GM10248 (cell line): ENCODE results near the gene ZFYVE26.
"Not testable (repeated sequence)": the region's sequence is repeated elsewhere in the genome, so short reads cannot be mapped to it uniquely, and the experiment has no call there.

Experiments used
- CTCF ChIA-PET: fragments of 300-600 bp; sonication (Branson Sonifier 250); formaldehyde crosslinking; extraction: SDS; loops from one replicate; lab custom pipeline; 2021; ENCODE audit warnings: antibody characterized with exemption; lab: Yijun Ruan, JAX
- POLR2A ChIA-PET: fragments of 350-650 bp; sonication (Branson Sonifier 250); formaldehyde crosslinking; extraction: SDS; loops from one replicate; lab custom pipeline; 2020; ENCODE audit warnings: antibody characterized with exemption; lab: Yijun Ruan, JAX
- DNase-seq: peaks from one replicate; pipeline ENCODE4 v3.0.0; 2012; ENCODE audit errors: extremely low spot score
- TF ChIP-seq, protein P1 (sequence below): IDR thresholded peaks from 2 replicates; pipeline ENCODE4 v1.5.1; 2012; ENCODE audit warnings: mild to moderate bottlenecking, low read depth; ENCODE audit errors: extremely low read depth, missing control alignments, control extremely low read depth

Gene ZFYVE26

DNA sequence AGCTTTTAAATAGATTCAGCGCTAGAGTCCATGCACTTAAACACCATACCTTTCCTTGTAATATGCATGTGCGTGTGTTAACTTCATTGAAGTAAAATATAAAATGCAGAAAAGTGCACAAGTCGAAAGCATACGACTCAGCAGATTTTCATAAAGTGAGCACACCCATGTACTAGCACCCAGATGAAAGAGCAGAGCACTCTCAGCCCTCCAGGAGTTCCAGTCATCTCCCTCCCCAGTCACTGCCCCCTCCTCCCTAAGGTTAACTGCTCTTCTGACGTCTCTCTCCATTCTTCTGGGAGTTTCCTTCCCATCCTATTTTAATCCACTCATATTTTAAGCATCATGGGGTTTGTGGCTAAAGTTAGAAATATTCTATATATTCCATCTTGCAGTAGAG, 94.5 kb downstream of the ZFYVE26 start:
- no peak for DNase-seq
- POLR2A ChIA-PET: no interaction called here
- CTCF ChIA-PET: interaction anchor here (1.1 to 2.8 kb wide), 4 partner anchors 18 to 294 kb away, joined by 3 to 15 read pairs (median 4); no protein-coding TSS in a partner anchor
- TF ChIP-seq, protein P1, sequence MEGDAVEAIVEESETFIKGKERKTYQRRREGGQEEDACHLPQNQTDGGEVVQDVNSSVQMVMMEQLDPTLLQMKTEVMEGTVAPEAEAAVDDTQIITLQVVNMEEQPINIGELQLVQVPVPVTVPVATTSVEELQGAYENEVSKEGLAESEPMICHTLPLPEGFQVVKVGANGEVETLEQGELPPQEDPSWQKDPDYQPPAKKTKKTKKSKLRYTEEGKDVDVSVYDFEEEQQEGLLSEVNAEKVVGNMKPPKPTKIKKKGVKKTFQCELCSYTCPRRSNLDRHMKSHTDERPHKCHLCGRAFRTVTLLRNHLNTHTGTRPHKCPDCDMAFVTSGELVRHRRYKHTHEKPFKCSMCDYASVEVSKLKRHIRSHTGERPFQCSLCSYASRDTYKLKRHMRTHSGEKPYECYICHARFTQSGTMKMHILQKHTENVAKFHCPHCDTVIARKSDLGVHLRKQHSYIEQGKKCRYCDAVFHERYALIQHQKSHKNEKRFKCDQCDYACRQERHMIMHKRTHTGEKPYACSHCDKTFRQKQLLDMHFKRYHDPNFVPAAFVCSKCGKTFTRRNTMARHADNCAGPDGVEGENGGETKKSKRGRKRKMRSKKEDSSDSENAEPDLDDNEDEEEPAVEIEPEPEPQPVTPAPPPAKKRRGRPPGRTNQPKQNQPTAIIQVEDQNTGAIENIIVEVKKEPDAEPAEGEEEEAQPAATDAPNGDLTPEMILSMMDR: no peak

DNA sequence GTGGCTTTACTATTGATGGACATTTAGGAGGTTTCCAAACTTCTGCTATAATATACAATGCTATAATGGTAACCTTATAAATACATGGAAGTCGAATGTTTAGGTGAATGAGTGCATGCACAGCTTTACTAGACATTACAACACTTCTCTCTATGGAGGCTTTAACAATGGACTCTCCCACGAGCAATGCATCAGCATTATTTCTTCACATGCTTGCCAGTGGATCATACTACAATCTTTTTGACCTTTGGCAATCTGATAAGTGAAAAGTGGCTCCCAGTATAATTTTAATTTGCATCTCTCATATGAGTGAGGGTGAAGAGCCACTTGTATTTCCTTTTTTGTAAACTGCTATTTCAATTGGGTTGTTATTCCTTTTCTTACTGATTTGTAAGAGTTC, 96.5 kb downstream of the ZFYVE26 start:
- ChIA-PET CTCF (no interaction called here), POLR2A (no interaction called here)
- TF ChIP-seq, protein P1: no peak
- DNase-seq: no peak

- POLR2A ChIA-PET, DNase-seq: not testable (repeated sequence)
- CTCF ChIA-PET: interaction anchor here (2.6 kb wide), 1 partner anchor 136 kb away, joined by 8 read pairs; no protein-coding TSS in a partner anchor
Observed at GRCh38 chr14:67719385-67719784, 97.0 kb downstream of the ZFYVE26 start.

DNA sequence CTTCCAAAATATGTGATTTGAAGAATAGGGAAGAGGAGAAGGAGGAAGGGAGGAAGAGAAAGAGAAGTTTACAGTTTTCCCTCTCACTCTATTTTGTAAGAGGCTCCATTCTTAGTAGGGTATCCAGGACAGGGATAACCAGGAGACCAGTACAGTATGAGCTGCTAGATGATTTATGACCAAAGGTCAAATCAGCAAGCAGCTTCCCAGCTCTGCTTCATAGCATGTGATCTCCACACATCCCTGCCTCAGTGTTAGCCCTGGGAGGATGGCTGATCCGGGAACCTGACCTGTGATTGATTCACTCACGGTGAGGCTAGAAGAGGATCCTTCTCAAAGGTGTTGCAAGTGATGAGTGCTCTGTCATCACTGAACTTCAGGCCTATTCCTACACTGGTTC, 98.1 kb downstream of the ZFYVE26 start:
- TF ChIP-seq, protein P1: no peak
- DNase-seq: no peak
- CTCF ChIA-PET: interaction anchor here (1.5 to 2.6 kb wide), 3 partner anchors 9 to 134 kb away, joined by 4 to 8 read pairs (median 7); no protein-coding TSS in a partner anchor
- POLR2A ChIA-PET: no interaction called here

DNA sequence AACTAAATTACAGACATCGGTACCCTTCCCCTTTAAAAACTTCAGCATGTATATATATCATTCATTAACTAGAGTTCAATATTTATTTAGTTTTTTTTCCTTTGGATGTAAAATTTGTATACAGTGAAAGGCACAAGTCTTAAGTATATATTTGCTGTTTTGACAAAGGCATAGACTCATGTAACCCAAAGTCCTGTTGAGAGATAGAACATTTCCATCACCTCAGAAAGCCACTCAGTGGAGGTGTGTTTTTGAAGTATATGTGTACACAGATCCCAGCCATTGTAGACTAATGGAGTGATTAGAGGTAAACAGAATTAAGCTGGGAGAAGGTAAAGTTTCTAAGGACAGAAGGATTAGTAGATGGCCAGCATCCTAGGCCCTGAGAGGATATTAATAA, 99.3 kb downstream of the ZFYVE26 start:
- ChIA-PET POLR2A (no interaction called here), CTCF (interaction anchor here (1.0 to 2.6 kb wide), 4 partner anchors 10 to 133 kb away, joined by 4 to 8 read pairs (median 6); no protein-coding TSS in a partner anchor)
- DNase-seq: no peak
- TF ChIP-seq, protein P1: no peak

GRCh38 chr14:67710209-67710608, 106.2 kb downstream of the ZFYVE26 start:
- DNase-seq: no peak
- CTCF ChIA-PET: interaction anchor here (1.1 to 2.0 kb wide), 3 partner anchors 44 to 126 kb away, joined by 3 to 7 read pairs (median 3); no protein-coding TSS in a partner anchor
- POLR2A ChIA-PET: no interaction called here
- TF ChIP-seq, protein P1: no peak

DNA sequence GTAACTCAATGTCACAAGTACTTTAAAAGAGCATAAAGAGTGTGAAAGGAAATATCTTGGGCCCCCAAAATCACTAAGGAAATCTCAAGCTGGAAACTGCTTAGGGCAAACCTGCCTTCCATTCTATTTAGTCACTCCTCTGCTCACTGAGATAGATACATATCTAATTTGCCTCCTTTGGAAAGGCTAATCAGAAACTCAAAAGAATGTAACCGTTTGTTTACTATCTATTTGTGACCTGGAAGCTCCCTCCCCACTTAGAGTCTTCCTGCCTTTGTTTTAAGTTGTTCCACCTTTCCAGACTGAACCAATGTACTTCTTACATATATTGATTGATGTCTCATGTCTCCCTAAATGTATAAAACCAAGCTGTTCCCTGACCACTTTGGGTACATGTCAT, 106.6 kb downstream of the ZFYVE26 start:
- CTCF ChIA-PET: interaction anchor here (1.1 to 2.0 kb wide), 3 partner anchors 44 to 126 kb away, joined by 3 to 7 read pairs (median 3); no protein-coding TSS in a partner anchor
- DNase-seq, POLR2A ChIA-PET: not testable (repeated sequence)

DNA sequence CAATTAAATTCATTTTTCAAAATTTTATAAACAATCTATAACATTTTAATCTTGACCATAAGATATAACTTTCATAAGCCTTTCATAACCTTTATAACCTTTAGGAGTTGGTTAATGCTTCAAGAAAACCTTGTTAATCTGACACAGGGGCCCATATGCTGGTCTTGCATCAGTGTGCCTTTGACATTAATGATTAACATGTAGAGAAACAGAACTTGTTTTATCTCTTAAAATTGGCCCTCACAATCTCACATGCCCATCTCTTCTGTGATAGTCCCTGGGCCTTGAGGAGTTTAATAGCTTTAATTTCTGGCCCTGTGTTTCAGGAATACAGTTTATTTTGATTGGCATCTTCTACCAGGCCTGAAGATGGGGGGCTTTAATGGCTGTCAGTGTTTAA, 107.0 kb downstream of the ZFYVE26 start:
- DNase-seq, POLR2A ChIA-PET: not testable (repeated sequence)
- CTCF ChIA-PET: interaction anchor here (1.1 to 1.2 kb wide), 2 partner anchors 43 to 125 kb away, joined by 3 read pairs; no protein-coding TSS in a partner anchor
